K562 (cell line): ENCODE results near the gene DENND1A. TPM values are rescaled to one million over a fixed set of nuclear protein-coding genes. Genes with fewer than 3 reads are reported as not detected.

Experiments used
- ATAC-seq: fragments of 200-7000 bp; cut with Tn5 transposase; 3 replicates; pipeline ENCODE4 v1.9.1; 2020; ENCODE audit warnings: moderate library complexity
- BruUV-seq: library from RNA; stranded (reverse); fragments of 400-500 nt; replicated peaks from 2 replicates; lab custom pipeline; 2021; lab: Mats Ljungman, UMichigan
- CTCF ChIA-PET: fragments of 300-600 bp; formaldehyde crosslinking; extraction: SDS; loops from one replicate; lab custom pipeline; 2021; ENCODE audit warnings: low intra/inter-chr PET ratio; lab: Yijun Ruan, JAX
- POLR2A ChIA-PET: fragments of 300-600, 350-650 bp; sonication (Branson Sonifier 250); formaldehyde crosslinking; extraction: SDS; loops from one replicate; lab custom pipeline; 2021; ENCODE audit warnings: antibody characterized with exemption, inconsistent platforms; lab: Yijun Ruan, JAX
- DNase-seq, 4 experiments: peaks; one replicate each; pipeline versions ENCODE4 v3.0.0 to v3.0.0-alpha.2; 2011 to 2018; ENCODE audit warnings: low spot score in 3 of 4, mixed read lengths in 3 of 4; ENCODE audit errors: extremely low read depth in 1 of 4
- FAIRE-seq: peaks from 2 replicates; lab custom pipeline; 2011; peaks lifted over from hg19 to GRCh38; lab: Jason Lieb, UNC
- H2AFZ ChIP-seq: 2 replicates; pipeline ENCODE4 v1.6.0; 2011; ENCODE audit warnings: low read depth, low read length, control low read depth, inconsistent platforms
- H3K27ac ChIP-seq: fragments of 200-600 bp; 3 replicates; pipeline ENCODE4 v1.8.0; 2011; ENCODE audit warnings: low read depth, mild to moderate bottlenecking, control low read depth, inconsistent platforms, low read length, moderate library complexity, mixed read lengths; ENCODE audit errors: extremely low read depth
- H3K27me3 ChIP-seq, 2 experiments: fragments of 300-600 bp in 1 of 2; 2 replicates in 1 of 2; 3 replicates in 1 of 2; pipeline versions ENCODE4 v1.6.0 to v1.8.0; 2011; ENCODE audit warnings: inconsistent platforms in 2 of 2, low read length in 2 of 2, mild to moderate bottlenecking in 1 of 2, mixed read lengths in 1 of 2, moderate library complexity in 1 of 2; ENCODE audit not compliant: control insufficient read depth in 2 of 2, insufficient read depth in 2 of 2
- H3K36me3 ChIP-seq: fragments of 300-600 bp; 3 replicates; pipeline ENCODE4 v1.8.0; 2011; ENCODE audit warnings: mild to moderate bottlenecking, low read length, inconsistent platforms; ENCODE audit not compliant: control insufficient read depth, insufficient read depth
- H3K4me1 ChIP-seq, 2 experiments: fragments of 200-600 bp in 1 of 2; replicated peaks in 1 of 2; 2 replicates in 1 of 2; 3 replicates in 1 of 2; pipeline versions ENCODE4 v1.5.1 to v1.8.0; 2011; ENCODE audit warnings: inconsistent platforms in 2 of 2, low read length in 2 of 2, mild to moderate bottlenecking in 1 of 2, mixed read lengths in 1 of 2, moderate library complexity in 1 of 2; ENCODE audit not compliant: control insufficient read depth in 2 of 2, insufficient read depth in 2 of 2
- H3K4me2 ChIP-seq: 2 replicates; pipeline ENCODE4 v1.6.1; 2011; ENCODE audit warnings: low read length, control low read depth, inconsistent platforms, mixed read lengths; ENCODE audit not compliant: insufficient read depth
- H3K4me3 ChIP-seq: fragments of 200-600 bp; sonication (generic), shearing (Covaris generic); 2 replicates; pipeline ENCODE4 v1.5.1; 2016; ENCODE audit warnings: control low read depth, inconsistent platforms
- H3K79me2 ChIP-seq: fragments of 200-600 bp; 3 replicates; pipeline ENCODE4 v1.8.0; 2011; ENCODE audit warnings: low read length, inconsistent platforms; ENCODE audit not compliant: control insufficient read depth, insufficient read depth
- H3K9ac ChIP-seq, 2 experiments: 2 replicates each; pipeline versions ENCODE4 v1.6.0 to v1.6.1; 2011; ENCODE audit warnings: low read depth in 2 of 2, low read length in 2 of 2, control low read depth in 1 of 2, inconsistent platforms in 1 of 2, mild to moderate bottlenecking in 1 of 2, mixed read lengths in 1 of 2; ENCODE audit not compliant: insufficient read depth in 1 of 2
- H3K9me1 ChIP-seq: one replicate; pipeline ENCODE4 v1.6.0; 2011; ENCODE audit warnings: inconsistent platforms, mild to moderate bottlenecking, low read length, moderate library complexity; ENCODE audit not compliant: control insufficient read depth, insufficient read depth
- H3K9me3 ChIP-seq: replicated peaks from 2 replicates; pipeline ENCODE4 v1.5.1; 2011; ENCODE audit warnings: low read depth, low read length, inconsistent platforms; ENCODE audit not compliant: control insufficient read depth, insufficient read depth
- H4K20me1 ChIP-seq: replicated peaks from 2 replicates; pipeline ENCODE4 v1.6.1; 2011; ENCODE audit warnings: low read length, inconsistent platforms, mixed read lengths; ENCODE audit not compliant: control insufficient read depth, insufficient read depth
- HNRNPK ChIP-seq: fragments of 200-400 bp; formaldehyde crosslinking; IDR thresholded peaks from one replicate; pipeline ENCODE4 v1.6.1; 2018; ENCODE audit warnings: mild to moderate bottlenecking, low read depth, low read length; ENCODE audit not compliant: poor library complexity, severe bottlenecking
- IFI16 ChIP-seq: fragments of 250-450 bp; sonication (Bioruptor Pico); IDR thresholded peaks from 2 replicates; pipeline ENCODE4 v2.1.2; 2022; ENCODE audit warnings: mild to moderate bottlenecking, inconsistent platforms
- JUND ChIP-seq, 2 experiments: IDR thresholded peaks; 2 replicates in 1 of 2; 3 replicates in 1 of 2; pipeline ENCODE4 v1.6.1; 2011; ENCODE audit warnings: borderline replicate concordance in 2 of 2, low read depth in 2 of 2, low read length in 2 of 2, improper control_type of control experiment in 1 of 2, missing biosample characterization in 1 of 2, missing genetic modification characterization in 1 of 2, missing genetic modification reagents in 1 of 2
- MEIS2 ChIP-seq: fragments of 450-650 bp; IDR thresholded peaks from 2 replicates; pipeline ENCODE4 v1.6.1; 2014; ENCODE audit warnings: mild to moderate bottlenecking; ENCODE audit not compliant: partially characterized antibody
- MTA1 ChIP-seq: fragments of 450-650 bp; IDR thresholded peaks from 2 replicates; pipeline ENCODE4 v1.6.1; 2017; ENCODE audit warnings: borderline replicate concordance
- NFE2L1 ChIP-seq: fragments of 450-650 bp; IDR thresholded peaks from 2 replicates; pipeline ENCODE4 v1.6.1; 2016; ENCODE audit warnings: missing genetic modification characterization, low read depth, mild to moderate bottlenecking, missing compliant biosample characterization, moderate library complexity, borderline replicate concordance
- TBP ChIP-seq: optimal IDR thresholded peaks from 2 replicates; pipeline ENCODE3; 2011; ENCODE audit warnings: low read depth, low read length, improper control_type of control experiment
- ZFP36 ChIP-seq: fragments of 150-350 bp; IDR thresholded peaks from 2 replicates; pipeline ENCODE4 v1.6.1; 2018; ENCODE audit warnings: low read length, low read depth; ENCODE audit not compliant: partially characterized antibody
- ZNF232 ChIP-seq: sonication (generic); formaldehyde crosslinking; IDR thresholded peaks from 2 replicates; pipeline ENCODE4 v1.8.0; 2022; ENCODE audit warnings: mild to moderate bottlenecking, missing genetic modification reagents
- ZNF57 ChIP-seq: fragments of 450-650 bp; formaldehyde crosslinking; IDR thresholded peaks from 2 replicates; pipeline ENCODE4 v1.4.0; 2020; ENCODE audit warnings: mild to moderate bottlenecking, moderate library complexity
- ZNF707 ChIP-seq: fragments of 250-450 bp; sonication (Bioruptor Pico); conservative IDR thresholded peaks from 2 replicates; pipeline ENCODE4 v1.8.0; 2022; ENCODE audit warnings: inconsistent platforms, mild to moderate bottlenecking, moderate library complexity
- WGBS: fragments of 100-300 bp; shearing (Covaris generic); methylation state at CpG from one replicate; pipeline ENCODE4 v1.1.6; 2016; ENCODE audit warnings: low coverage, mixed read lengths; ENCODE audit not compliant: insufficient coverage; ENCODE audit errors: missing lambda C conversion rate; 5-methylcytosine and 5-hydroxymethylcytosine counted together
- in situ Hi-C: fragments of 300-500 bp; cut with MboI; formaldehyde crosslinking; loops from 4 replicates; pipeline ENCODE4 v1.15.0; 2018; ENCODE audit warnings: inconsistent platforms, mixed read lengths
- intact Hi-C: fragments of 100-400 bp; cut with micrococcal nuclease; formaldehyde crosslinking; loops from 2 replicates; pipeline ENCODE4 v1.14.2; 2022
- polyA plus RNA-seq, 8 experiments: library from polyadenylated mRNA; depleted of rRNA in 4 of 8; stranded (reverse) in 5 of 8; unstranded in 3 of 8; fragments of >200 nt; fragmentation: Nextera tagmentation in 2 of 8; fragmentation: Illumina TruSeq in 1 of 8; extraction: Ambion mirVana in 2 of 8; extraction: Trizol in 1 of 8; gene quantifications; 2 replicates each; pipeline versions ENCODE4 v1.2.1 to v1.2.3, GENCODE V29; 2011 to 2014; ENCODE audit warnings: inconsistent platforms in 1 of 8, missing spikeins in 1 of 8
- total RNA-seq, 7 experiments: library from RNA; depleted of rRNA in 6 of 7; stranded (reverse); fragments of >200 nt in 6 of 7; fragmentation: Illumina TruSeq in 2 of 7; extraction: Trizol in 2 of 7; gene quantifications; 2 replicates each; pipeline versions ENCODE4 v1.2.1 to v1.2.3, GENCODE V29; 2011 to 2021; ENCODE audit warnings: low replicate concordance in 1 of 7

The DENND1A gene
- total and polyA plus RNA-seq, 9 of the 15 experiments (the other 6 are each of a cell fraction or from before 2014, with no cell fraction given): 7.6 to 29.5 (median 15.7) TPM

- intact Hi-C loops (no loop called here), in situ Hi-C loops (no loop called here)
- H4K20me1 ChIP-seq: peaks cover 4% of the 10 kb centered on the region; the same call in 1 of the 2 replicates
- H3K36me3 ChIP-seq: no peaks in the 10 kb centered on the region
- CTCF ChIA-PET: no interaction called here
- no peaks in the 10 kb centered on the region for H3K27me3 ChIP-seq
- H3K27ac ChIP-seq: no peak overlapping the region
- 47% methylated on average over 1 of the region's 1 CpG for WGBS
- no peaks in the 10 kb centered on the region for H3K79me2 ChIP-seq
- H2AFZ ChIP-seq: no peak overlapping the region
- FAIRE-seq (no peak), DNase-seq (no peak), ATAC-seq (no peak)
- BruUV-seq: no TSS peak
- peaks cover 3% of the 10 kb centered on the region for H3K9me1 ChIP-seq
- no peak overlapping the region for H3K9ac ChIP-seq
- POLR2A ChIA-PET: no interaction called here
- no peak overlapping the region for H3K4me3 ChIP-seq
- H3K4me2 ChIP-seq: no peak overlapping the region
- TF ChIP-seq ZFP36 (no peak), MTA1 (no peak), TBP (no peak), HNRNPK (no peak), ZNF232 (CRISPR knock-in tag) (no peak), JUND (IDR thresholded peaks at IDR 0.05; ENCODE audit: borderline replicate concordance, low read depth, low read length) (no peak), JUND (tag; IDR thresholded peaks at IDR 0.05; ENCODE audit: borderline replicate concordance, low read depth, low read length) (no peak), IFI16 (no peak), MEIS2 (no peak), ZNF57 (CRISPR knock-in tag) (no peak), NFE2L1 (tag) (no peak), ZNF707 (no peak)
- peaks cover 24 to 25% of the 10 kb centered on the region in 2 experiments for H3K4me1 ChIP-seq
- H3K9me3 ChIP-seq: 0 out of 2 replicates have a peak, but pooled peaks cover 4% of the 10 kb centered on the region
Measured at GRCh38 chr9:123659358-123659757, 270.6 kb downstream of the DENND1A start.
